Natural killer cell (primary cell): Measurements from ENCODE around the gene KRT35. TPM values are rescaled to one million over a fixed set of nuclear protein-coding genes. Genes with fewer than 3 reads are reported as not detected.
"Not testable (repeated sequence)": the region's sequence is repeated elsewhere in the genome, so short reads cannot be mapped to it uniquely, and the experiment has no call there.

Experiments
- ATAC-seq, 3 donors: fragments of 150-1000 bp in 2 of 3; fragments of 200-7000 bp in 1 of 3; cut with Tn5 transposase; 1 replicate in 1 of 3; 2 replicates in 2 of 3; pipeline ENCODE4 v1.10.0; 2021; ENCODE audit warnings: mild to moderate bottlenecking in 2 of 3, moderate library complexity in 2 of 3
- DNase-seq, 2 donors: peaks; one replicate each; pipeline versions ENCODE4 v3.0.0 to v3.0.0-alpha.2; 2013 to 2021; ENCODE audit warnings: mixed read lengths in 1 of 2
- H3K27ac ChIP-seq: one replicate; pipeline ENCODE4 v1.5.1; 2013; ENCODE audit warnings: mild to moderate bottlenecking, low read length
- H3K27me3 ChIP-seq: one replicate; pipeline ENCODE4 v1.6.1; 2013; ENCODE audit warnings: low read length; ENCODE audit not compliant: control insufficient read depth, insufficient read depth
- H3K36me3 ChIP-seq: one replicate; pipeline ENCODE4 v1.6.1; 2013; ENCODE audit warnings: low read length; ENCODE audit not compliant: control insufficient read depth, insufficient read depth
- H3K4me1 ChIP-seq: one replicate; pipeline ENCODE4 v1.6.1; 2013; ENCODE audit warnings: low read length; ENCODE audit not compliant: control insufficient read depth, insufficient read depth
- H3K4me3 ChIP-seq: one replicate; pipeline ENCODE4 v1.5.1; 2013; ENCODE audit warnings: low read length
- H3K9me3 ChIP-seq: one replicate; pipeline ENCODE4 v1.6.1; 2013; ENCODE audit warnings: low read length; ENCODE audit not compliant: control insufficient read depth, insufficient read depth
- H3K27ac Mint-ChIP-seq, 2 donors: one replicate each; pipeline ENCODE4 v1.8.0; 2022; ENCODE audit warnings: mild to moderate bottlenecking in 2 of 2, mixed read lengths in 2 of 2, moderate library complexity in 1 of 2
- H3K27me3 Mint-ChIP-seq, 2 donors: one replicate each; pipeline ENCODE4 v1.8.0; 2022; ENCODE audit warnings: low read depth in 2 of 2, mixed read lengths in 2 of 2
- H3K36me3 Mint-ChIP-seq: one replicate; pipeline ENCODE4 v1.8.0; 2022; ENCODE audit warnings: mixed read lengths
- H3K4me1 Mint-ChIP-seq, 2 donors: one replicate each; pipeline ENCODE4 v1.8.0; 2022; ENCODE audit warnings: mixed read lengths in 2 of 2
- H3K4me3 Mint-ChIP-seq: one replicate; pipeline ENCODE4 v1.8.0; 2022; ENCODE audit warnings: mild to moderate bottlenecking, moderate library complexity, mixed read lengths
- H3K9me3 Mint-ChIP-seq, 2 donors: one replicate each; pipeline ENCODE4 v1.8.0; 2022; ENCODE audit warnings: mixed read lengths in 2 of 2
- CTCF ChIP-seq: fragments of 200-600 bp; IDR thresholded peaks from one replicate; pipeline ENCODE4 v1.8.0; 2022; ENCODE audit warnings: antibody characterized with exemption
- WGBS: methylation state at CpG from one replicate; pipeline ENCODE4 v1.1.7; 2013; ENCODE audit warnings: missing lambda C conversion rate; ENCODE audit not compliant: insufficient coverage; 5-methylcytosine and 5-hydroxymethylcytosine counted together
- intact Hi-C: fragments of 100-400 bp; cut with micrococcal nuclease; formaldehyde crosslinking; loops from one replicate; pipeline ENCODE4 v1.14.2; 2022
- total RNA-seq, 4 donors: library from RNA; stranded (reverse); fragments of 120-200 nt in 1 of 4; gene quantifications; one replicate each; pipeline versions ENCODE4 v1.2.3 to v1.2.4, GENCODE V29; 2013 to 2022

KRT35 gene
- total RNA-seq, 3 donors from 2014 or later (not counting 1 experiment from before 2014, with no cell fraction given) = not detected

DNA sequence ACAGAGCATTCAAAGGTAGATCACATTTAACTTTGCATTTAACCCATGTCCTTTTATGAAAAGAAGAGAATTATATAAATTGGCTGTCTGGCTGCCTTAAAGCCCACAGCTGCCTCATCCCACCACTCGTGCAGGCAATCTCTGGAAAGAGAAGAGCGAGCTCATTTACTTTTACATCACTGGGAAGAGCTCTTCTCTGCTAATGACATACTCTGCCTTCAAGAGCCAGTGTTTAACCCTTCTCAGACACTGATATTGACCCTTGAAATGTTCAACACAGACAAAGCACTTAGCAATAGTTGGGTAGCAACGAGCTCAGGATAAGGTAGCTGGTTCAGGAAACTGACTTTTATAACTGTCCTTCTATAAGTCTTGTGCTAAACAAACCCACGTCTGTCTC, 46.9 kb downstream of the KRT35 start:
- no peaks in the 10 kb centered on the region for H3K4me1 ChIP-seq
- H3K36me3 Mint-ChIP-seq = no peaks in the 10 kb centered on the region
- no peak for TF ChIP-seq CTCF
- no peak overlapping the region for H3K27ac Mint-ChIP-seq
- intact Hi-C loops = no loop called here
- peaks cover 5 to 23% of the 10 kb centered on the region in 2 donors for H3K27me3 Mint-ChIP-seq
- ATAC-seq = no peak
- H3K4me3 ChIP-seq = no peak overlapping the region
- no peaks in the 10 kb centered on the region for H3K36me3 ChIP-seq
- no peaks in the 10 kb centered on the region for H3K9me3 ChIP-seq
- H3K9me3 Mint-ChIP-seq = no peaks in the 10 kb centered on the region
- no peak for DNase-seq
- H3K4me3 Mint-ChIP-seq = no peak overlapping the region
- H3K27ac ChIP-seq = no peak overlapping the region
- H3K4me1 Mint-ChIP-seq = no peaks in the 10 kb centered on the region
- H3K27me3 ChIP-seq = no peaks in the 10 kb centered on the region
- WGBS = 80% methylated on average over 4 of the region's 4 CpGs

DNA sequence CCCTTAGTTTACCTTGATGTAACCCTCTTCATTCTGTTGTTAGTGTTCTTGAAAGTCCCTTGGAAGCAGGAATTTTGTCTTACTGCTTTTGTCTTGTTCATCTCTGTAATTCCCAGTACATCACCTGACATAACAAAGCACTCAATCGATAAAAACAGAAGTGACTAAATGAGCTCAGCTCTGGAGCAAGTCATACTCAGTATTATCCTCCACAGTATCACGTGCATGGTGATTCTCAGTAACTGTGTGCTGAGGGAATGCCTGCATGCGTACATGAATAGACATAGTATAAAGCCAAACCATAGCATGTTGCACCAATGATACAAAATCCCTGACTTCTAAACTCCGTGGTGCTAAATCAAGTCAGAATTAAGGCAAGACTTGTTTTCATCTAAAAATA, 47.4 kb downstream of the KRT35 start:
- Histone ChIP-seq H3K9me3 (no peaks in the 10 kb centered on the region), H3K27me3 (no peaks in the 10 kb centered on the region), H3K36me3 (no peaks in the 10 kb centered on the region), H3K4me3 (no peak overlapping the region), H3K4me1 (no peaks in the 10 kb centered on the region), H3K27ac (no peak overlapping the region)
- Mint-ChIP-seq H3K27ac (no peak overlapping the region), H3K27me3 (peaks cover 5 to 27% of the 10 kb centered on the region in 2 donors), H3K9me3 (no peaks in the 10 kb centered on the region), H3K4me1 (no peaks in the 10 kb centered on the region), H3K36me3 (no peaks in the 10 kb centered on the region), H3K4me3 (no peak overlapping the region)
- TF ChIP-seq CTCF = no peak
- ATAC-seq = no peak
- no peak for DNase-seq
- intact Hi-C loops = no loop called here
- WGBS = 59% methylated on average over 3 of the region's 4 CpGs

GRCh38 chr17:41430376-41430775, 50.6 kb downstream of the KRT35 start:
- DNase-seq, H3K27ac ChIP-seq, H3K27me3 ChIP-seq, H3K4me1 ChIP-seq, H3K4me3 Mint-ChIP-seq, H3K36me3 ChIP-seq, H3K36me3 Mint-ChIP-seq, intact Hi-C loops, H3K9me3 Mint-ChIP-seq, H3K27ac Mint-ChIP-seq, H3K9me3 ChIP-seq, ATAC-seq, H3K4me3 ChIP-seq, H3K4me1 Mint-ChIP-seq: not testable (repeated sequence)
- 90% methylated on average over 9 of the region's 9 CpGs for whole genome bisulfite sequencing
- peaks cover 5 to 30% of the 10 kb centered on the region in 2 donors for H3K27me3 Mint-ChIP-seq

GRCh38 chr17:41429667-41430066, 51.3 kb downstream of the KRT35 start:
- no peak for ATAC-seq
- no peak for TF ChIP-seq CTCF
- no peak overlapping the region for H3K4me3 Mint-ChIP-seq

More at GRCh38 chr17:41429667-41430066, 51.3 kb downstream of the KRT35 start:
- Histone ChIP-seq H3K36me3 (no peaks in the 10 kb centered on the region), H3K27me3 (no peaks in the 10 kb centered on the region), H3K9me3 (no peaks in the 10 kb centered on the region), H3K27ac (no peak overlapping the region), H3K4me1 (no peaks in the 10 kb centered on the region), H3K4me3 (no peak overlapping the region)
- 73% methylated on average over 7 of the region's 7 CpGs for WGBS
- no peak overlapping the region for H3K27ac Mint-ChIP-seq
- H3K4me1 Mint-ChIP-seq = no peaks in the 10 kb centered on the region
- H3K9me3 Mint-ChIP-seq = no peaks in the 10 kb centered on the region
- DNase-seq = no peak
- no peaks in the 10 kb centered on the region for H3K36me3 Mint-ChIP-seq
- intact Hi-C loops = no loop called here
- H3K27me3 Mint-ChIP-seq = peaks cover 5 to 30% of the 10 kb centered on the region in 2 donors
